Body of pancreas (tissue), 4 donors: ENCODE data around the gene MCAT. TPM values are rescaled to one million over a fixed set of nuclear protein-coding genes. Genes with fewer than 3 reads are reported as not detected.

Source experiments
- ATAC-seq: fragments of 150-250 bp; one replicate; pipeline ENCODE4 v1.9.1; 2016
- DNase-seq, 4 donors: peaks; one replicate each; pipeline ENCODE4 v3.0.0-alpha.2; 2019
- H3K27ac ChIP-seq, 4 donors: fragments of 200-600 bp; sonication (generic); 1 replicate in 3 of 4; 2 replicates in 1 of 4; pipeline versions ENCODE4 v1.5.1 to v1.6.1; 2016 to 2019; ENCODE audit warnings: mild to moderate bottlenecking in 1 of 4, mixed read lengths in 1 of 4, moderate library complexity in 1 of 4
- H3K27me3 ChIP-seq, 2 donors: fragments of 200-600 bp; sonication (generic); one replicate each; pipeline ENCODE4 v1.6.0; 2016; ENCODE audit warnings: mild to moderate bottlenecking in 1 of 2
- H3K36me3 ChIP-seq, 2 donors: fragments of 200-600 bp; sonication (generic); replicated peaks in 1 of 2; 2 replicates each; pipeline ENCODE4 v1.5.1; 2016; ENCODE audit warnings: low read depth in 2 of 2; ENCODE audit not compliant: insufficient read depth in 1 of 2
- H3K4me1 ChIP-seq: fragments of 200-600 bp; sonication (generic); one replicate; pipeline ENCODE4 v1.6.0; 2016
- H3K4me3 ChIP-seq, 2 donors: fragments of 200-600 bp; sonication (generic); 1 replicate in 1 of 2; 2 replicates in 1 of 2; pipeline ENCODE4 v1.5.1; 2016 to 2019
- H3K9me3 ChIP-seq, 3 donors: fragments of 200-600 bp; sonication (generic); 1 replicate in 2 of 3; 2 replicates in 1 of 3; pipeline ENCODE4 v1.5.1; 2016
- CTCF ChIP-seq, 7 experiments: fragments of 450-650 bp in 4 of 7; fragments of 200-600 bp in 3 of 7; sonication (generic) in 3 of 7; IDR thresholded peaks; one replicate each; pipeline ENCODE4 v1.5.1; 2016 to 2019; ENCODE audit warnings: antibody characterized with exemption in 7 of 7
- POLR2A ChIP-seq, 3 donors: fragments of 450-650 bp; IDR thresholded peaks; one replicate each; pipeline ENCODE4 v1.6.1; 2016; ENCODE audit warnings: antibody characterized with exemption in 3 of 3, mild to moderate bottlenecking in 2 of 3
- WGBS, 2 donors: methylation state at CpG; one replicate each; pipeline ENCODE4 v1.1.5; 2017; 5-methylcytosine and 5-hydroxymethylcytosine counted together
- intact Hi-C: fragments of 100-400 bp; cut with DNase I; formaldehyde crosslinking; loops from one replicate; pipeline ENCODE4 v1.15.1; 2023
- total RNA-seq, 2 donors: library from RNA; depleted of rRNA; stranded (reverse); fragments of >200 nt; gene quantifications; one replicate each; pipeline ENCODE4 v1.1.0, GENCODE V29; 2016

Gene MCAT
- total RNA-seq, 2 donors from 2014 or later: 28.8 to 50.8 TPM

- intact Hi-C loops: no loop called here
- H3K27ac ChIP-seq: no peak overlapping the region
- no peak overlapping the region for H3K4me3 ChIP-seq
- ATAC-seq (no peak), DNase-seq (no peak)
- no peaks in the 10 kb centered on the region for H3K9me3 ChIP-seq
- H3K4me1 ChIP-seq: no peaks in the 10 kb centered on the region
- 83 to 91% methylated on average over 9 to 14 of the region's 14 CpGs for WGBS, 2 donors
- H3K36me3 ChIP-seq: peaks cover 9 to 19% of the 10 kb centered on the region in 2 donors
- H3K27me3 ChIP-seq: no peaks in the 10 kb centered on the region
- no peak for TF ChIP-seq POLR2A (IDR thresholded peaks at IDR 0.05)
- TF ChIP-seq CTCF (IDR thresholded peaks at IDR 0.05): no peak
These were observed 27.9 kb upstream of the MCAT start for GRCh38 chr22:43171019-43171491.

GRCh38 chr22:43170131-43170480, 26.9 kb upstream of the MCAT start:
- no peak for ATAC-seq
- Histone ChIP-seq H3K9me3 (no peaks in the 10 kb centered on the region), H3K4me3 (no peak overlapping the region), H3K27ac (no peak overlapping the region), H3K36me3 (peaks cover 9 to 17% of the 10 kb centered on the region in 2 donors), H3K27me3 (no peaks in the 10 kb centered on the region), H3K4me1 (no peaks in the 10 kb centered on the region)
- intact Hi-C loops: no loop called here
- whole genome bisulfite sequencing, 2 donors: 90 to 96% methylated on average over 5 to 9 of the region's 9 CpGs
- no peak for DNase-seq
- no peak for TF ChIP-seq POLR2A (IDR thresholded peaks at IDR 0.05)
- TF ChIP-seq CTCF (IDR thresholded peaks at IDR 0.05): no peak

- H3K4me1 ChIP-seq: no peaks in the 10 kb centered on the region
- H3K9me3 ChIP-seq: no peaks in the 10 kb centered on the region
- peaks cover 9 to 16% of the 10 kb centered on the region in 2 donors for H3K36me3 ChIP-seq
- no peak overlapping the region for H3K4me3 ChIP-seq
- DNase-seq: no peak
- no peak for ATAC-seq
- intact Hi-C loops: no loop called here
- TF ChIP-seq CTCF (IDR thresholded peaks at IDR 0.05) (no peak), POLR2A (IDR thresholded peaks at IDR 0.05) (no peak)
- WGBS, 2 donors: 87 to 89% methylated on average over 12 to 23 of the region's 23 CpGs
- no peaks in the 10 kb centered on the region for H3K27me3 ChIP-seq
- H3K27ac ChIP-seq: no peak overlapping the region
These were observed 26.3 kb upstream of the MCAT start for GRCh38 chr22:43169310-43170130.

- Histone ChIP-seq H3K9me3 (no peaks in the 10 kb centered on the region), H3K4me1 (no peaks in the 10 kb centered on the region), H3K27me3 (no peaks in the 10 kb centered on the region), H3K27ac (no peak overlapping the region), H3K4me3 (no peak overlapping the region), H3K36me3 (peaks cover 9 to 11% of the 10 kb centered on the region in 2 donors)
- 83 to 93% methylated on average over 23 to 25 of the region's 25 CpGs for WGBS, 2 donors
- DNase-seq: no peak
- ATAC-seq: no peak
- intact Hi-C loops: no loop called here
- TF ChIP-seq POLR2A (IDR thresholded peaks at IDR 0.05): no peak
- no peak for TF ChIP-seq CTCF (IDR thresholded peaks at IDR 0.05)
These were observed 25.5 kb upstream of the MCAT start for GRCh38 chr22:43168471-43169309.
